ENCODE results near the gene KRT80. TPM values are rescaled to one million over a fixed set of nuclear protein-coding genes. Genes with fewer than 3 reads are reported as not detected.

Gene KRT80
- total and polyA plus RNA-seq, 7 donors: 0.11 to 14.0 (median 0.44) TPM

GRCh38 chr12:52147964-52148463, 43.8 kb downstream of the KRT80 start:
- intact Hi-C loops (cut with DNase I): no loop called here
- no peak for DNase-seq
- H3K4me3 ChIP-seq: no peak overlapping the region
- H3K27me3 ChIP-seq (ENCODE audit: insufficient read depth in 3 of 3, low read length in 2 of 3): no peaks in the 10 kb centered on the region
- 92 to 95% (median 93%) methylated on average over 10 of the region's 10 CpGs for WGBS, 3 donors
- no peaks in the 10 kb centered on the region for H3K36me3 ChIP-seq (ENCODE audit: insufficient read depth in 1 of 2, low read depth in 1 of 2)
- no peaks in the 10 kb centered on the region for H3K9me3 ChIP-seq
- H3K27ac ChIP-seq: peak overlapping the region; percentile 72
- TF ChIP-seq CTCF (IDR thresholded peaks at IDR 0.05): no peak
- peak in 1 of 4 donors; percentile 2 for ATAC-seq
- H3K4me1 ChIP-seq: peaks cover 26% of the 10 kb centered on the region

- Histone ChIP-seq H3K4me3 (no peak overlapping the region), H3K27me3 (ENCODE audit: insufficient read depth in 3 of 3, low read length in 2 of 3) (no peaks in the 10 kb centered on the region), H3K27ac (peak overlapping the region; percentile 72), H3K9me3 (no peaks in the 10 kb centered on the region), H3K4me1 (peaks cover 24% of the 10 kb centered on the region), H3K36me3 (ENCODE audit: insufficient read depth in 1 of 2, low read depth in 1 of 2) (no peaks in the 10 kb centered on the region)
- no peak for TF ChIP-seq CTCF (IDR thresholded peaks at IDR 0.05)
- ATAC-seq (peak; percentile 90 to 95 (median 93)), DNase-seq (peak; percentile 95 to 96)
- intact Hi-C loops (cut with DNase I): no loop called here
- 38 to 55% (median 51%) methylated on average over 17 of the region's 17 CpGs for WGBS, 3 donors
Measured at GRCh38 chr12:52147367-52147963, 44.3 kb downstream of the KRT80 start.

DNA sequence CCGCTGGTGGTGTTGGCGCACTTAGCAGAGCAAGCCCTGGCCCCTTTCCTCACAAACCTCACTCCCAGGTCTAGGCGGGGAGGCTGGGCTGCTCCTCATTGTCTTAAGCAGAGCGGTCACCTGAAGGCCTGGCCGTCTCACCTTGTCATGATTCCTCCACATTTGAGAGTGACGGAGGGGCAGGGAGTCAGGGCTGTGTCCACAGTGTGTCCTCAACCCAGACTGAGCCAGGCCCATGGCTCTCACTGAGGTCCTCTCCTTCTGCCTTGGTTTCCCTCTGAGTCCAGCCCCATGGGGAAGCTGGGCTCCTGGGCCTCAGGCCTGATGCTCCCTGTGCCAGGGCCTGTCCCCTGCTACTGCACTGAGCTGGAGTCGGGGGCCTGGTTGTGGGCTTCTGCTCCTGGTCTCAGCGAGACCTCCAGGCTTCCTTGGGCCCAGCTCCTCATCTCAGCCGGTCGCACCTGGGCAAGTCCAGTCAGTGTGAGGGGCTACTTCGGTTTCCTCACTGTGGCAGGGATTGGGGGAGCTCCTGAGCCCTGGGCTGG, 44.9 kb downstream of the KRT80 start:
- WGBS, 3 donors: 82 to 85% (median 82%) methylated on average over 11 of the region's 11 CpGs
- H3K27me3 ChIP-seq (ENCODE audit: insufficient read depth in 3 of 3, low read length in 2 of 3): no peaks in the 10 kb centered on the region
- no peak overlapping the region for H3K4me3 ChIP-seq
- no peaks in the 10 kb centered on the region for H3K36me3 ChIP-seq (ENCODE audit: insufficient read depth in 1 of 2, low read depth in 1 of 2)
- peaks cover 21% of the 10 kb centered on the region for H3K4me1 ChIP-seq
- DNase-seq: no peak
- no peak for TF ChIP-seq CTCF (IDR thresholded peaks at IDR 0.05)
- H3K27ac ChIP-seq: peak overlapping the region; percentile 72
- H3K9me3 ChIP-seq: no peaks in the 10 kb centered on the region
- intact Hi-C loops (cut with DNase I): no loop called here
- peak in 3 of 4 donors; percentile 7 to 20 (median 7) for ATAC-seq

GRCh38 chr12:52146089-52146821, 45.6 kb downstream of the KRT80 start:
- DNase-seq (no peak), ATAC-seq (no peak)
- WGBS, 3 donors: 85 to 98% (median 95%) methylated on average over 6 to 8 of the region's 8 CpGs
- H3K27ac ChIP-seq: peak overlapping the region; percentile 72
- no peaks in the 10 kb centered on the region for H3K9me3 ChIP-seq
- H3K4me3 ChIP-seq: no peak overlapping the region
- intact Hi-C loops (cut with DNase I): no loop called here
- no peak for TF ChIP-seq CTCF (IDR thresholded peaks at IDR 0.05)
- no peaks in the 10 kb centered on the region for H3K27me3 ChIP-seq (ENCODE audit: insufficient read depth in 3 of 3, low read length in 2 of 3)
- no peaks in the 10 kb centered on the region for H3K36me3 ChIP-seq (ENCODE audit: insufficient read depth in 1 of 2, low read depth in 1 of 2)
- peaks cover 21% of the 10 kb centered on the region for H3K4me1 ChIP-seq

Measured in psoas muscle (tissue), 8 donors.